ENCODE measurements around the gene AKAP6. TPM values are rescaled to one million over a fixed set of nuclear protein-coding genes. Genes with fewer than 3 reads are reported as not detected.

AKAP6 gene
- total RNA-seq, 1 experiment from 2014 or later = 2.3 TPM

DNA sequence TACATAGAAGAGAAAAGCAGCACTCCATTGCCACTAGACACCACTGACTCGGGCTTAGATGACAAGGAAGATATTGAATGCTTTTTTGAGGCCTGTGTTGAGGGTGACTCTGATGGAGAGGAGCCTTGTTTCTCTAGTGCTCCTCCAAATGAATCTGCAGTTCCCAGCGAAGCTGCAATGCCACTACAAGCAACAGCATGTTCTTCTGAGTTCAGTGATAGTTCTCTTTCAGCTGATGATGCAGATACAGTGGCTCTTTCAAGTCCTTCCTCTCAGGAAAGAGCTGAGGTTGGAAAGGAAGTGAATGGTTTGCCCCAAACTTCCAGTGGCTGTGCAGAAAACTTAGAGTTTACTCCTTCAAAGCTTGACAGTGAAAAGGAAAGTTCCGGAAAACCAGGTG is 495.1 kb downstream of the AKAP6 start:
- Mint-ChIP-seq H3K36me3 (ENCODE audit: insufficient read depth, unreplicated experiment) (no peaks in the 10 kb centered on the region), H3K27me3 (ENCODE audit: insufficient read depth, unreplicated experiment) (no peaks in the 10 kb centered on the region), H3K27ac (ENCODE audit: low read depth, unreplicated experiment) (no peak overlapping the region), H3K4me1 (ENCODE audit: insufficient read depth, unreplicated experiment) (peaks cover 14% of the 10 kb centered on the region), H3K9me3 (ENCODE audit: unreplicated experiment) (no peaks in the 10 kb centered on the region), H3K4me3 (ENCODE audit: unreplicated experiment) (no peak overlapping the region)
- no TSS peak for BruUV-seq (replicated peaks)
- ChIA-PET CTCF (no interaction called here), POLR2A (no interaction called here)
- TF ChIP-seq, protein P1, sequence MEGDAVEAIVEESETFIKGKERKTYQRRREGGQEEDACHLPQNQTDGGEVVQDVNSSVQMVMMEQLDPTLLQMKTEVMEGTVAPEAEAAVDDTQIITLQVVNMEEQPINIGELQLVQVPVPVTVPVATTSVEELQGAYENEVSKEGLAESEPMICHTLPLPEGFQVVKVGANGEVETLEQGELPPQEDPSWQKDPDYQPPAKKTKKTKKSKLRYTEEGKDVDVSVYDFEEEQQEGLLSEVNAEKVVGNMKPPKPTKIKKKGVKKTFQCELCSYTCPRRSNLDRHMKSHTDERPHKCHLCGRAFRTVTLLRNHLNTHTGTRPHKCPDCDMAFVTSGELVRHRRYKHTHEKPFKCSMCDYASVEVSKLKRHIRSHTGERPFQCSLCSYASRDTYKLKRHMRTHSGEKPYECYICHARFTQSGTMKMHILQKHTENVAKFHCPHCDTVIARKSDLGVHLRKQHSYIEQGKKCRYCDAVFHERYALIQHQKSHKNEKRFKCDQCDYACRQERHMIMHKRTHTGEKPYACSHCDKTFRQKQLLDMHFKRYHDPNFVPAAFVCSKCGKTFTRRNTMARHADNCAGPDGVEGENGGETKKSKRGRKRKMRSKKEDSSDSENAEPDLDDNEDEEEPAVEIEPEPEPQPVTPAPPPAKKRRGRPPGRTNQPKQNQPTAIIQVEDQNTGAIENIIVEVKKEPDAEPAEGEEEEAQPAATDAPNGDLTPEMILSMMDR (IDR thresholded peaks at IDR 0.05; ENCODE audit: unreplicated experiment) = no peak
- intact Hi-C loops (cut with micrococcal nuclease) = no loop called here
- DNase-seq (ENCODE audit: unreplicated experiment) = no peak

DNA sequence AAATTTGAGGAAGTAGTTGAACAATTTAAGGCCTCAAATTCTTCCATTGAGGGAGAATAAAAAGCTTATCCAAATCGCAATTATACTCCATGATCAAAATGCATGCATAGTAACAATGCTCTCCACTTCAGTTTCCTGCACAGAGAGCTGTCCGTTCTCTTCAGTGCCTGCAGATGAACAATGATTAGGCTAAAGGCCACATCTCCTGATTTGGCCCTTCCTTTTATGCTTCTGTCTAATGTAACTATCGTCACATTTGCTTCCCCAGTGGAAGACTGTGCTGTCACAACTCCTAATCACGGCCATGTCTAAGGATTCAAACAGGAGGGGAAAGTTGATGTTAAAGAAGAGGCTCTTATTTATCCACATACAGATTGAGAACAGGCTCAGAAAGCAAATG is 496.0 kb downstream of the AKAP6 start:
- Mint-ChIP-seq H3K27ac (ENCODE audit: low read depth, unreplicated experiment) (no peak overlapping the region), H3K9me3 (ENCODE audit: unreplicated experiment) (no peaks in the 10 kb centered on the region), H3K36me3 (ENCODE audit: insufficient read depth, unreplicated experiment) (no peaks in the 10 kb centered on the region), H3K4me1 (ENCODE audit: insufficient read depth, unreplicated experiment) (peaks cover 14% of the 10 kb centered on the region), H3K4me3 (ENCODE audit: unreplicated experiment) (no peak overlapping the region), H3K27me3 (ENCODE audit: insufficient read depth, unreplicated experiment) (no peaks in the 10 kb centered on the region)
- ChIA-PET POLR2A (interaction anchor here (0.7 kb wide), 1 partner anchor 316 kb away, joined by 3 read pairs; no protein-coding TSS in a partner anchor), CTCF (interaction anchor here (0.6 kb wide), 2 partner anchors 189 to 607 kb away, joined by 3 read pairs; no protein-coding TSS in a partner anchor)
- BruUV-seq (replicated peaks) = no TSS peak
- TF ChIP-seq, protein P1 (IDR thresholded peaks at IDR 0.05; ENCODE audit: unreplicated experiment) = no peak
- intact Hi-C loops (cut with micrococcal nuclease) = no loop called here
- DNase-seq (ENCODE audit: unreplicated experiment) = no peak

DNA sequence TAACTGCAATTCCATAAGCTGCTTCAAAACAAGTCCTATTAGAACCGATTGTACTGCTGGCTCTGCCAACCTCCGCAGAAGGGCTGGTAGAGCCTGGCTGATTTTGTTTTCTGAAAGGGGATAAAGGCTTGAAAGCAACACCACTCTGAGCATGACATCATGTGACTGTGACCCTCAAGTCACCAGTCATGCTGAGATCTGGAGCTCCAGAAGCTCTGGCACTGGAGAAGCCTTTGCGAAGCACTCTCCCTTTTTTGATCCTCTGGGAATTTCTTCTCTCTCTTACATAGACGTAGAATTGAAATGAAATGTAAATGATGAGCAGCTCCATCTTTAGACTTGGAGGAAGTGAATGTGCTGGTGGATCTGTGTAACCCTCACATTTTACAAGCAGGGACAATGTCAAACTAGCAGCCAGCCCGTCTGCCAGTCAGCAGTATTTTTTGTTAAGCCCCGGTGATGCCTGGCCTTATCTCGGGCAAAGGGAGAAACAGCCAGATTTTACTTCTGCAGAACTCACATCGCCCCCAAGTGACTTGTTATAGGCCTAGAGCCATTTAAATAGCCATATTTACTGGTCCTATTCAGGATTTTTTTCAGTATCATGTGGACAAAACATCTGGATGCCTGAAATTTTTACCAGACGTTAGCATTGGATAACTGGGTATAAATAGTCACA is 497.4 kb downstream of the AKAP6 start:
- TF ChIP-seq, protein P1 (IDR thresholded peaks at IDR 0.05; ENCODE audit: unreplicated experiment) = no peak
- H3K36me3 Mint-ChIP-seq (ENCODE audit: insufficient read depth, unreplicated experiment) = no peaks in the 10 kb centered on the region
- H3K4me1 Mint-ChIP-seq (ENCODE audit: insufficient read depth, unreplicated experiment) = peaks cover 14% of the 10 kb centered on the region
- H3K27me3 Mint-ChIP-seq (ENCODE audit: insufficient read depth, unreplicated experiment) = no peaks in the 10 kb centered on the region
- no peak overlapping the region for H3K4me3 Mint-ChIP-seq (ENCODE audit: unreplicated experiment)
- ChIA-PET CTCF (interaction anchor here (0.6 kb wide), 2 partner anchors 22 to 453 kb away, joined by 3 to 5 read pairs; no protein-coding TSS in a partner anchor), POLR2A (interaction anchor here (0.8 kb wide), 1 partner anchor 18 kb away, joined by 3 read pairs; no protein-coding TSS in a partner anchor)
- H3K27ac Mint-ChIP-seq (ENCODE audit: low read depth, unreplicated experiment) = no peak overlapping the region
- no peaks in the 10 kb centered on the region for H3K9me3 Mint-ChIP-seq (ENCODE audit: unreplicated experiment)
- intact Hi-C loops (cut with micrococcal nuclease) = no loop called here
- DNase-seq (ENCODE audit: unreplicated experiment) = no peak
- BruUV-seq (replicated peaks) = no TSS peak

DNA sequence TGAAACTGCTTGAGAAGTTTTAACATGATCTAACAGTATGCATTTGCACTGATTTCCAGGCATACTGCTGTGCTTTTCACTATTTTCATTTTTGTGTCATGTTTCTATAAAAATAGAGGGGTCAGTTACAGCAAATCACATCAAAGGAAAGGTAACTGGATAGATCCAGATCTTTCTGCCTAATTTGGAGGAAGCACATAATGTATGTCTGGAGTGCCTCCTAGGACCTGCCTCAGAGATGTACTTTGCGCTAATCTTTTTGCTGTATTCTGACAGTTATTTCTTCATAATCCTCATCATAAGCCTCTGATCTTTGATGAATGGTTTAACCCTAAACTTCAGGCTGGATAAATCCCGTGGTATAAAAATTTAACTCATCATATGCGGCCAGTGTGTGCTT is 498.4 kb downstream of the AKAP6 start:
- no TSS peak for BruUV-seq (replicated peaks)
- Mint-ChIP-seq H3K27me3 (ENCODE audit: insufficient read depth, unreplicated experiment) (no peaks in the 10 kb centered on the region), H3K9me3 (ENCODE audit: unreplicated experiment) (no peaks in the 10 kb centered on the region), H3K4me1 (ENCODE audit: insufficient read depth, unreplicated experiment) (peaks cover 14% of the 10 kb centered on the region), H3K36me3 (ENCODE audit: insufficient read depth, unreplicated experiment) (peaks cover 2% of the 10 kb centered on the region), H3K27ac (ENCODE audit: low read depth, unreplicated experiment) (no peak overlapping the region), H3K4me3 (ENCODE audit: unreplicated experiment) (no peak overlapping the region)
- ChIA-PET CTCF (interaction anchor here (0.6 to 2.2 kb wide), 2 partner anchors 13 to 23 kb away, joined by 3 to 8 read pairs; no protein-coding TSS in a partner anchor), POLR2A (no interaction called here)
- TF ChIP-seq, protein P1 (IDR thresholded peaks at IDR 0.05; ENCODE audit: unreplicated experiment) = no peak
- no peak for DNase-seq (ENCODE audit: unreplicated experiment)
- intact Hi-C loops (cut with micrococcal nuclease) = no loop called here
